GM12878 (cell line): Measurements from ENCODE around the gene SWT1. TPM values are rescaled to one million over a fixed set of nuclear protein-coding genes. Genes with fewer than 3 reads are reported as not detected.

Experiments
- CEBPZ ChIP-seq: fragments of 150-350 bp; IDR thresholded peaks from 2 replicates; pipeline ENCODE4 v1.6.1; 2016; ENCODE audit warnings: low read depth, low read length
- FOXM1 ChIP-seq: IDR thresholded peaks from 2 replicates; pipeline ENCODE4 v1.6.1; 2012; ENCODE audit warnings: low read depth, mild to moderate bottlenecking, inconsistent platforms, low read length, moderate library complexity
- MEF2B ChIP-seq: fragments of 450-650 bp; IDR thresholded peaks from 2 replicates; pipeline ENCODE4 v1.6.1; 2018; ENCODE audit warnings: mild to moderate bottlenecking, moderate library complexity; ENCODE audit not compliant: partially characterized antibody, poor library complexity, severe bottlenecking
- ZBTB11 ChIP-seq: fragments of 450-650 bp; formaldehyde crosslinking; IDR thresholded peaks from 2 replicates; pipeline ENCODE4 v1.5.0; 2022; ENCODE audit warnings: mild to moderate bottlenecking, missing genetic modification characterization
- polyA plus RNA-seq, 11 experiments: library from polyadenylated mRNA; depleted of rRNA in 4 of 11; unstranded in 6 of 11; stranded (reverse) in 5 of 11; fragments of >200 nt; fragmentation: Nextera tagmentation in 4 of 11; fragmentation: Illumina TruSeq in 1 of 11; extraction: Ambion mirVana in 4 of 11; extraction: Trizol in 1 of 11; gene quantifications; 1 replicate in 1 of 11; 2 replicates in 10 of 11; pipeline versions ENCODE4 v1.2.1 to v1.2.3, GENCODE V29; 2011 to 2016; ENCODE audit warnings: inconsistent platforms in 2 of 11, missing spikeins in 2 of 11, low read depth in 1 of 11
- total RNA-seq, 4 experiments: library from RNA; depleted of rRNA in 3 of 4; stranded (reverse); fragments of >200 nt in 3 of 4; fragmentation: Illumina TruSeq in 1 of 4; extraction: Trizol in 1 of 4; gene quantifications; 2 replicates each; pipeline versions ENCODE4 v1.2.1 to v1.2.3, GENCODE V29; 2013 to 2021
- TF ChIP-seq, protein P1 (sequence below): fragments of 450-650 bp; conservative IDR thresholded peaks from 2 replicates; pipeline ENCODE4 v1.6.1; 2017; ENCODE audit warnings: mild to moderate bottlenecking, moderate library complexity

SWT1 gene
- total and polyA plus RNA-seq, 10 of the 15 experiments (the other 5 are each of a cell fraction or from before 2014, with no cell fraction given), result 1.0 to 4.2 (median 2.6) TPM

DNA sequence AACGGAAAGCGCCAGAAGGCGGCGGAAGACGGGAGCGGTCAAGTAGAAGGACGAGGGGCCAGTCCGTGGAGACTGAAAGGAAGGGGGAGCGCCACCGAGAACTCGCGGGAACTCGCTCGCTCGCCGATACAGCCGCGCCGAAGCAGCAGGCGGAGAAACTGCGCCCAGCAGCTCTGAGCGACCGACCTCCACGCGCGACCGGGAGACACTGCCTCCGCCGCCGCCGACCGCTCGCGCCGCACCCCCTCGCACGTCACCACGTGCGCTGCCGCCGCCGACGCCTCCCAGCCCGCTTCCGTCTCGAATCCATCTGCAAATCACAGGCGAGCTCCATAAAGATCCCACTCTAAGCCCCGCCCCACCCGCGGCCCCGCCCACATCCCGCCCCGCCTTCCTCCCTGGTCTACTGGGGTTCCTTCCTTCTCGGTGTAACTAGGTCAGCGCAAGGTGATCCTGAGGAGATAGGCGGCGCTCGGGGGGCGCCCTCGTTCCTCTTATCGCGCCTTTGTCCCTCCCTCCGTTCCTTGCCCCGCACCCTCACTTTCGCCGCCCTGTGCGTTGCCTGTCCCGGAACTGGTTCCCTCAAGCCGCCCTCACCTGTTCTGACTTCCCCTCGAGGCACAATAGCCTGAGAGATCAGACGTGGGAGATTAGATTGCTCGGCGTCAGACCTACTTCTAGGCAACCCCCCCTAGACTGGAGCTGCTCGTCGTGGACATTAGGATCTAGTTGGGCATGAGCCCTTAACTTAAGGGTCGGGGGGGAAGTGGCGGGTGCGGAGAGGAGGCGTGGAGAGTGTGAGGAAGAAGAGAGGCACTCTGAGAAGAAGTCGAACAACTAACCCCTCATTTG lies 160.3 kb downstream of the SWT1 start, which contains the start of gene IVNS1ABP (continued):
- TF ChIP-seq ZBTB11 (CRISPR knock-in tag), result no peak
- no peak for TF ChIP-seq CEBPZ
- TF ChIP-seq MEF2B, result no peak
- TF ChIP-seq, protein P1, sequence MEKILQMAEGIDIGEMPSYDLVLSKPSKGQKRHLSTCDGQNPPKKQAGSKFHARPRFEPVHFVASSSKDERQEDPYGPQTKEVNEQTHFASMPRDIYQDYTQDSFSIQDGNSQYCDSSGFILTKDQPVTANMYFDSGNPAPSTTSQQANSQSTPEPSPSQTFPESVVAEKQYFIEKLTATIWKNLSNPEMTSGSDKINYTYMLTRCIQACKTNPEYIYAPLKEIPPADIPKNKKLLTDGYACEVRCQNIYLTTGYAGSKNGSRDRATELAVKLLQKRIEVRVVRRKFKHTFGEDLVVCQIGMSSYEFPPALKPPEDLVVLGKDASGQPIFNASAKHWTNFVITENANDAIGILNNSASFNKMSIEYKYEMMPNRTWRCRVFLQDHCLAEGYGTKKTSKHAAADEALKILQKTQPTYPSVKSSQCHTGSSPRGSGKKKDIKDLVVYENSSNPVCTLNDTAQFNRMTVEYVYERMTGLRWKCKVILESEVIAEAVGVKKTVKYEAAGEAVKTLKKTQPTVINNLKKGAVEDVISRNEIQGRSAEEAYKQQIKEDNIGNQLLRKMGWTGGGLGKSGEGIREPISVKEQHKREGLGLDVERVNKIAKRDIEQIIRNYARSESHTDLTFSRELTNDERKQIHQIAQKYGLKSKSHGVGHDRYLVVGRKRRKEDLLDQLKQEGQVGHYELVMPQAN, result peak; percentile 92
- no peak for TF ChIP-seq FOXM1
- TF ChIP-seq, all 136 proteins: peak for 61
